MM.1S (cell line): ENCODE measurements around the gene USP31.

Experiments used
- DNase-seq: peaks from one replicate; pipeline ENCODE4 v3.0.0-alpha.2; 2015
- H2AFZ ChIP-seq: fragments of 300-600 bp; sonication (generic); 2 replicates; pipeline ENCODE4 v1.6.0; 2016; ENCODE audit warnings: antibody characterized with exemption, low read length
- H3F3A ChIP-seq: fragments of 300-600 bp; sonication (generic); 2 replicates; pipeline ENCODE4 v1.6.1; 2016; ENCODE audit warnings: mild to moderate bottlenecking, antibody characterized with exemption, low read length, moderate library complexity, mixed read lengths; ENCODE audit not compliant: insufficient read depth
- H3K27ac ChIP-seq: fragments of 300-600 bp; sonication (generic); 2 replicates; pipeline ENCODE4 v1.5.1; 2016; ENCODE audit warnings: mild to moderate bottlenecking, low read length
- H3K27me3 ChIP-seq: fragments of 300-600 bp; sonication (generic); replicated peaks from 2 replicates; pipeline ENCODE4 v1.6.0; 2016; ENCODE audit warnings: low read length; ENCODE audit not compliant: insufficient read depth
- H3K36me3 ChIP-seq: fragments of 300-600 bp; sonication (generic); replicated peaks from 2 replicates; pipeline ENCODE4 v1.6.1; 2016; ENCODE audit warnings: mild to moderate bottlenecking, low read length, mixed read lengths; ENCODE audit not compliant: insufficient read depth
- H3K4me1 ChIP-seq: fragments of 300-600 bp; sonication (generic); 2 replicates; pipeline ENCODE4 v1.6.1; 2016; ENCODE audit warnings: low read length, mixed read lengths
- H3K4me2 ChIP-seq: fragments of 300-600 bp; sonication (generic); 2 replicates; pipeline ENCODE4 v1.6.0; 2016; ENCODE audit warnings: low read depth, low read length
- H3K4me3 ChIP-seq: fragments of 300-600 bp; sonication (generic); 2 replicates; pipeline ENCODE4 v1.5.1; 2016; ENCODE audit warnings: low read length, mixed read lengths
- H3K79me2 ChIP-seq: fragments of 300-600 bp; sonication (generic); 2 replicates; pipeline ENCODE4 v1.6.1; 2016; ENCODE audit warnings: mixed run types, low read length, mixed read lengths
- H3K9ac ChIP-seq: fragments of 300-600 bp; sonication (generic); 2 replicates; pipeline ENCODE4 v1.6.1; 2016; ENCODE audit warnings: low read length, mixed read lengths
- H3K9me2 ChIP-seq: fragments of 300-600 bp; sonication (generic); replicated peaks from 2 replicates; pipeline ENCODE4 v1.6.1; 2016; ENCODE audit warnings: mild to moderate bottlenecking, low read length, mixed read lengths; ENCODE audit not compliant: insufficient read depth
- H3K9me3 ChIP-seq: fragments of 300-600 bp; sonication (generic); replicated peaks from 2 replicates; pipeline ENCODE4 v1.6.1; 2016; ENCODE audit warnings: mild to moderate bottlenecking, low read length, mixed read lengths; ENCODE audit not compliant: insufficient read depth
- H4K20me1 ChIP-seq: fragments of 300-600 bp; sonication (generic); 2 replicates; pipeline ENCODE4 v1.6.1; 2016; ENCODE audit warnings: mild to moderate bottlenecking, low read length, moderate library complexity, mixed read lengths; ENCODE audit not compliant: insufficient read depth
- EZH2 ChIP-seq: fragments of 300-600 bp; sonication (generic); optimal IDR thresholded peaks from 2 replicates; pipeline ENCODE3; 2017; ENCODE audit warnings: low read depth, mild to moderate bottlenecking, antibody characterized with exemption, low read length, mixed read lengths
- EZH2phosphoT487 ChIP-seq: fragments of 300-600 bp; sonication (generic); IDR thresholded peaks from 2 replicates; pipeline ENCODE4 v1.6.1; 2018; ENCODE audit warnings: antibody characterized with exemption, low read length
- TF ChIP-seq, protein P1 (sequence below): fragments of 300-600 bp; sonication (generic); IDR thresholded peaks from 2 replicates; pipeline ENCODE4 v1.5.1; 2016; ENCODE audit warnings: antibody characterized with exemption, low read length, mixed read lengths

Gene USP31

DNA sequence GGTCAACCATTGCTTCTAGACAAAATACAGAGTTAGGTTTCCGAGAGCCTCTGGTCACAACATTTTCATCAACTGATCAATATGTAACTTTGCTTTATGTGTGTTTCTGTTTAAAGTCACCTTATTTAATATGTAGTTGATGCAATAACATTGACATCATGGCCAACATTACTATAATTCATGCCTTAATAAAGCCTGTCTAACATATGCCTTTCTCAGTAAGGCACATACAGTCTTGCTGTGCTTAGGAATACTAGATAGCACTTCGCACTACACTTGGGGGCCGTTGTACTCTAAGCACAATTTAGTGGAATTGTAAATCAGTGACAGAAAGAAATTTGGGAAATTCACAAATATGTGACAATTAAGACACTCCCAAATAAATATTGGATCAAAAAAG lies 23.7 kb upstream of the USP31 start:
- no peak for TF ChIP-seq EZH2phosphoT487
- no peak for TF ChIP-seq EZH2
- TF ChIP-seq, protein P1, sequence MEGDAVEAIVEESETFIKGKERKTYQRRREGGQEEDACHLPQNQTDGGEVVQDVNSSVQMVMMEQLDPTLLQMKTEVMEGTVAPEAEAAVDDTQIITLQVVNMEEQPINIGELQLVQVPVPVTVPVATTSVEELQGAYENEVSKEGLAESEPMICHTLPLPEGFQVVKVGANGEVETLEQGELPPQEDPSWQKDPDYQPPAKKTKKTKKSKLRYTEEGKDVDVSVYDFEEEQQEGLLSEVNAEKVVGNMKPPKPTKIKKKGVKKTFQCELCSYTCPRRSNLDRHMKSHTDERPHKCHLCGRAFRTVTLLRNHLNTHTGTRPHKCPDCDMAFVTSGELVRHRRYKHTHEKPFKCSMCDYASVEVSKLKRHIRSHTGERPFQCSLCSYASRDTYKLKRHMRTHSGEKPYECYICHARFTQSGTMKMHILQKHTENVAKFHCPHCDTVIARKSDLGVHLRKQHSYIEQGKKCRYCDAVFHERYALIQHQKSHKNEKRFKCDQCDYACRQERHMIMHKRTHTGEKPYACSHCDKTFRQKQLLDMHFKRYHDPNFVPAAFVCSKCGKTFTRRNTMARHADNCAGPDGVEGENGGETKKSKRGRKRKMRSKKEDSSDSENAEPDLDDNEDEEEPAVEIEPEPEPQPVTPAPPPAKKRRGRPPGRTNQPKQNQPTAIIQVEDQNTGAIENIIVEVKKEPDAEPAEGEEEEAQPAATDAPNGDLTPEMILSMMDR = no peak
- Histone ChIP-seq H3K9me3 (no peaks in the 10 kb centered on the region), H3K4me3 (no peak overlapping the region), H3K27me3 (no peaks in the 10 kb centered on the region), H2AFZ (no peak overlapping the region), H3K36me3 (no peaks in the 10 kb centered on the region), H3K9me2 (no peaks in the 10 kb centered on the region), H3F3A (no peaks in the 10 kb centered on the region), H4K20me1 (no peaks in the 10 kb centered on the region), H3K79me2 (no peaks in the 10 kb centered on the region), H3K9ac (no peak overlapping the region), H3K4me2 (no peak overlapping the region), H3K27ac (no peak overlapping the region), H3K4me1 (no peaks in the 10 kb centered on the region)
- DNase-seq = no peak

GRCh38 chr16:23172583-23172982 lies 23.3 kb upstream of the USP31 start:
- TF ChIP-seq, protein P1 = no peak
- TF ChIP-seq EZH2 (no peak), EZH2phosphoT487 (no peak)
- Histone ChIP-seq H3K36me3 (no peaks in the 10 kb centered on the region), H3F3A (no peaks in the 10 kb centered on the region), H3K27me3 (no peaks in the 10 kb centered on the region), H3K9me2 (no peaks in the 10 kb centered on the region), H3K4me2 (no peak overlapping the region), H2AFZ (no peak overlapping the region), H3K9me3 (no peaks in the 10 kb centered on the region), H4K20me1 (no peaks in the 10 kb centered on the region), H3K9ac (no peak overlapping the region), H3K4me1 (no peaks in the 10 kb centered on the region), H3K79me2 (no peaks in the 10 kb centered on the region), H3K4me3 (no peak overlapping the region), H3K27ac (no peak overlapping the region)
- no peak for DNase-seq

DNA sequence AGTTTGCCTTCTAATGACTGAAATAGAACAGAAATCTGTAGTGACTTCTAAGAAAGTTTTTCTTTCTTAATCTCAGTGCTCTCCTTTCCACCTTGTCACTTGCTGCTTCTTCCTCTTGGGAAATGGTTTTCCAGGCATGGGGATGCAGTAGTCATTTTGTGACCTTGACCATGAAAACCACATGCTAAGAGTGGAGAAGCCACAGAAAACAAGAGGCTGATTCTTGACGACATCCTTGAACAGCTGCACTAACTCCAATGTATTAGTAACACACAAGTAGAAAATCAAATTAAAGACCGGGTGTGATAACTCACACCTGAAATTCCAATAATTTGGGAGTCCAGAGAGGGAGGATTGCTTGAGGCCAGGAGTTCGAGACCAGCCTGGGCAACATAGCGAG lies 15.5 kb upstream of the USP31 start:
- no peak for DNase-seq
- TF ChIP-seq, protein P1 = no peak
- TF ChIP-seq EZH2 = no peak
- TF ChIP-seq EZH2phosphoT487 = no peak
- no peaks in the 10 kb centered on the region for H3K4me1 ChIP-seq
- no peak overlapping the region for H3K9ac ChIP-seq
- no peaks in the 10 kb centered on the region for H3F3A ChIP-seq
- H3K9me2 ChIP-seq = no peaks in the 10 kb centered on the region
- H2AFZ ChIP-seq = no peak overlapping the region
- no peaks in the 10 kb centered on the region for H3K9me3 ChIP-seq
- H3K79me2 ChIP-seq = no peaks in the 10 kb centered on the region
- H3K27ac ChIP-seq = no peak overlapping the region
- H3K4me2 ChIP-seq = no peak overlapping the region
- H3K36me3 ChIP-seq = no peaks in the 10 kb centered on the region
- H3K4me3 ChIP-seq = no peak overlapping the region
- H4K20me1 ChIP-seq = no peaks in the 10 kb centered on the region
- H3K27me3 ChIP-seq = no peaks in the 10 kb centered on the region
